NCI-H1436 (cell line): ENCODE results near the gene MTARC2.
"Not testable (repeated sequence)": the region's sequence is repeated elsewhere in the genome, so short reads cannot be mapped to it uniquely, and the experiment has no call there.

ENCODE experiments used
- DNase-seq: peaks from one replicate; lab custom pipeline; 2025; lab: John Stamatoyannopoulos, UW

Gene MTARC2

DNA sequence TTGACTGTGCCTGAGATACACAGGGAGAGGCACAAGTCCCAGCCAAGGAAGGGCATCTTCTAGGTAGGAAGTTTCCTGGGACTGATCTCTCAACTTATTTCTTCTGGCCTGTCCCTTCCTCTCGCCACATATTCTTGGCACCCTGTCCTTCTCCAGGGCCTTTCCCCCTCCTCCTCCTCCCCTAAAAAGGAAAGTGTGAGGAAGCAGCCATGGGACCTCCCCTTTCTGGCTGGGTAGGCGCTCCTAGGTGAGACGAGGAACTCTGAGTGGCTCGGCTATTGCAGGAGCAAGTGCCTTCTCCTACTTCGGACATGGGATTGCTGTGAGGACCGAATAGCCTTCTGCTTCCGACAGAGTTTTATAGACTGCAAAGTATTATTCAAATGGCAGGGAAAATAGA is 15.5 kb upstream of the MTARC2 start:
- no peak for DNase-seq

DNA sequence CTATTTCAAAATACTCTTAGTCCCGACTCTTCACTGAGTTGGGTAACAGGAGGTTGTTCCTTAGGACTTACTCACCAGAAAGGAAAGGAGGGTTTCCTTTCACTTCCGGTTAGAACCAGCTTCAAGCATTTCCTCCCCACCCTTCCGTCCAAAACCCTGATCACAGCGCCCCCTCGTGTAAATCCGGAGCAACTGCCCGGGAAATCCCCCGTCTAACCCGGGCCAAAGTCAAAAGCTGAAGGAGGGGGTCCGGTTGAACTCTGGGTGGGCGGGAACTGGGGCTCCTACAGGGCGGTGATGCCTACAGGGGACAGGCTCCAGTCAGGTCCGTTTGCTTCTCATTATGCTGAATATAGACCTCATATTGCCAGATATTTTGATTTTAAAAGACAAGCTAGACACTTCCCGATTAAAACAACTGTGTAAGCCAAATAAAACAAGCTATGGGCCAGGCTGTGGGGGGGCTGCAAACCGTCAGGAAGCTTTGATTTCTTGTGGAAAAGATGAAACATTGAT is 15.0 kb upstream of the MTARC2 start:
- peak; percentile 77 for DNase-seq

DNA sequence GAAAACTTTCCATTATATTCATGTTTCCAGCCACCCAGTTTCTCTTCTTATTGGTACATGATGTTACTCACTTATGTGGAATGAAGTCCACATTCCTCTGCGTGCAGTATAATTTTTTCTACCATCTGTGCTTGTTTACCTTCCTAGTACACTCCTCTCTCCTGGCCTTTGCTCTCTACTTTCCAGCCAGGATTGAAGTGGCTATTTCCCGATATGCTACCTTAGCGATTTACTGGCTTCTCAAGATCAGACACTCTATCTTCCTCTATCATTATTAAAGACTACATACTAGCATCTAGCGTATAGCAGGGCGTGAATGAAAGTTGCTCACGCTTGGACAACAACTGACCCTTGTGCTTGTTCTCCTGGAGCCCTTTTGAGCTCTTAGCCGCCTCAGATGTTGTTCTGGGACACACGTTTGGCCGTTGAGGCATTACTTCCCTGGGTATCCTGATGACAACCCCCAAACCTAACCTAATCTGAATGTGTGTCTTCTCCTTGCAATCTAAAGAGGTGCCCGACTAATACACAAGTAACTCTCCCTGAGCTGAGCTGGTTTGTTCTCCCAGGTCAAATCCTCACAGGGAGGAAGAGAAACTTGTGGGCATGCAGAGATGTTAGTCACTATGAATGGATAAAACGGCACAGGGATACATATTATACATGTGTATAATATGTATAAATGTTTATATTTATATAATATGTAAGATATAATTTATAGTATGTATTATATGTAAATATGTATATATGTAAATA is 13.4 kb upstream of the MTARC2 start:
- no peak for DNase-seq

DNA sequence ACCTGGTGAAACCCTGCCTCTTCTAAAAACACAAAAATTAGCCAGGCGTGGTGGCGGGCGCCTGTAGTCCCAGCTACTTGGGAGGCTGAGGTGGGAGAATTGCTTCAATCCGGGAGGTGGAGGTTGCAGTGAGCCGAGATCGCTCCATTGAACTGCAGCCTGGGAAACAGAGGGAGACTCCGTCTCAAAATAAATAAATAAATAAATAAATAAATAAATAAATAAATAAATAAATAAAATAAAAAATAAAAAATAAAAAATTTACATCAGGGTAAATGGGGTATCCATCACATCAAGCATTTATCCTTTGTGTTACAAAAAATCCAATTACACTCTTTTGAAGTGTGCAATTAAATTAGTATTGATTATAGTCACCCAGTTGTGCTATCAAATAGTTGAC is 11.8 kb upstream of the MTARC2 start:
- DNase-seq: not testable (repeated sequence)

DNA sequence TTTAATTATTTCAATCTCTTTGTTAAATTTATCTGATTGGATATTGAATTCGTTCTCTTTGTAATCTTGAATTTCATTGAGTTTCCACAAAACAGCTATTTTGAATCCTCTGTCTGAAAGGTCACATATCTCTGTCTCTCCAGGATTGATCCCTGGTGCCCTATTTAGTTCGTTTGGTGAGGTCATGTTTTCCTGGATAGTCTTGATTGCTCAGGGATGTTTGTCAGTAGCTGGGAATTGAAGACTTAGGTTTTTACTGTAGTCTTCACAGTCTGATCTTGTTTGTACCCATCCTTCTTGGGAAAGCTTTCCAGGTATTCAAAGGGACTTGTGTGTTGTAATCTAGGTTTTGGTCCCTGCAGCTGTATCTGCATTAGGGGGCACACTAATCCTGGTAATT is 6.8 kb upstream of the MTARC2 start:
- no peak for DNase-seq

DNA sequence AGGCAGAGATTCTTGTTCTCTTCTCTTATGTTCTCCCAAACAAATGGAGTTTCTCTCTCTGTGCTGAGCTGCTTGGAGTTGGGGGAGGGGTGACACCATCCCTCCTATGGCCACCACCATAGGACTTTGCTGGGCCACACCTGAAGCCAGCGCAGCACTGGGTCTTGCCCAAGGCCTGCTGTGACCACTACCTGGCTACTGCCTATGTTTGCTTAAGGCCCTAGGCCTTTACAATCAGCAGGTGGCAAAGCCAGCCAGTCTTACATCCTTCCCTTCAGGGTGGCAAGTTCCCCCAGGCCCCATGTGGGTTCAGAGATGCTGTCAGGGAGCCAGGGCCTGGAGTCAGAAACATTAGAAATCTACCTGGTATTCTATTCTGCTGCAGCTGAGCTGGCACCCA is 6.3 kb upstream of the MTARC2 start:
- no peak for DNase-seq

DNA sequence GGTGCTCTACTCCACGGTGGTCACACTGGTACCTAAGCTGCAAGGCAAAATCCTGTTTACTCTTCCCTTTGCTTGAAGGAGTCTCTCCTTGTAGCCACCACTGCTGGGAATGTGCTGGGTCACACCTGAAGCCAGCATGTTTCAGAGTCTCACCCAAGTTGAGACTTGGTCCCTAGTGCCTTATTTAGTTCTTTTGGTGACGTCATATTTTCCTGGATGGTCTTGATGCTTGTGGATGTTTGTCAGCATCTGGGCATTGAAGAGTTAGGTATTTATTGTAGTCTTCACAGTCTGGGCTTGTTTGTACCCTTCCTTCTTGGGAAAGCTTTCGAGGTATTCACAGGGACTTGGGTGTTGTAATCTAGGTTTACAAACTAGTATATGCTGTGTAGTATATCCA is 5.6 kb upstream of the MTARC2 start:
- DNase-seq: no peak

DNA sequence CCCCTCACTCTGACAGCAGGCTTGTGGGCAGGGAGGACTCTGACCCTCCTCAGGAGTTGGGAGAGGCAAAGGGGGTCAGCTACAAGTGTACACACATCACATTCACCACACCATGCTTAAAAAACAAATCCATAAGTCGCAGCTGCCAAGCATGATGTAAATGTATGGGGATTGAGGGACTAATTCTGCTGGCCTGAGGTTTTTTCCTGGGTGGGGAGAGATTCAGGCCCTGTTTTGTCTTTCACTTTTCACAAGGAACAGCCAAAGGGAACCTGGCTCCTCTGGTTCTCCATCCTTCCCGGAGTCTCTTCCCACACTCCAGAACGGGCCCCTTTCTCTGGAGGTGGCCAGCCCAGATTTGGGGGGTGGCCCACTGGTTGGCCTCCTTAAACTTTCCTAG is 1.3 kb upstream of the MTARC2 start:
- DNase-seq: no peak

DNA sequence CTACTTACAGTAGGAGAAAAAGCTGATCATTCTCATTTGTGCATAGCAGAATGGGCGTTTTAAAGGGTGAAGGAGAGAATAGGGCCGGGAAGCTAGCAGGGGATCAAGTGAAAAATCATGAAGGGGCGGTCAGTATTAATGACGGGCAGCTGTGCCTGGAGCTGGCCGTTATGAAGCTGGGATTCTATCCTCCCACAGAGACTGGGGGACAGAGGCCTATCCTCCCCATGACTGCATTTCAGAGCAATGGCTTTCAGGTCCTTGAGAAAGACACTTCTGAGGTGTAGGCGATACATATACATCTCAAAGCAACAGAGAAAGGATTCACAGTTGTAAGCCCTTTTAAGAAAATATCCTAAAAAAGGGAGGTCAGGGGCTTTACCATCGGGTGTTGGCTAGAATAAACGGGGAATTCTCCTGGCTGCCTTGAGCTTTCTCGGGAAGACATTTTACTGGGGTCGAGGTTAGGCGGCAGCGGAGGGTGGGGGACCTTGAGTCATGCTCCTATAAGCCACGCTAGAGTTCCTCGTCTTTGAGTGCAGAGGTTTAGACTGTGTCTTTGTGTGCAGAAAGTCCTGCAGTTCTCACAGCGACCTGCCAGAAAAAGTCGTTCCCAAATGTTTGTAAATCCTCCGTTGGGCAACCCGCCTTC is 559 bp upstream of the MTARC2 start:
- no peak for DNase-seq

DNA sequence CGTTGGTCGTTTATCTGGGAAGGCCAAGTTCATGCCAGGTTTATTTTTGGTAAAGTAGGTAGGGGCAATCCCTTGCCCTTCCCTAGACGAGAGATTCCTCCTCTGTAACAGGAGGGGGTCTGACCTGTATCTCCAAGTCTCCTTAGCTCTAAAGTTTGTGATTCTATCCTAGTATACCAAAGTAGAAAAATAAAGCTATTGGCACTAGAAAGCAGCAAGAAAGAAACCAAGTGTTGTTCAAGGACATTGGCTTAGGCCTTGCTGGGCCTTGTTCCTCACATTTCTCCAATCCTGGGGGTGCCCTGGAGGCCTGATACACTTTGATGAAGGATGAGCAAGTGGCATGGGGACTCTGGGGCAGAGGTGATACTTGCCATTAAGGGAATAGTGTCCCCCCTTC is 814 bp downstream of the MTARC2 start:
- DNase-seq: no peak

DNA sequence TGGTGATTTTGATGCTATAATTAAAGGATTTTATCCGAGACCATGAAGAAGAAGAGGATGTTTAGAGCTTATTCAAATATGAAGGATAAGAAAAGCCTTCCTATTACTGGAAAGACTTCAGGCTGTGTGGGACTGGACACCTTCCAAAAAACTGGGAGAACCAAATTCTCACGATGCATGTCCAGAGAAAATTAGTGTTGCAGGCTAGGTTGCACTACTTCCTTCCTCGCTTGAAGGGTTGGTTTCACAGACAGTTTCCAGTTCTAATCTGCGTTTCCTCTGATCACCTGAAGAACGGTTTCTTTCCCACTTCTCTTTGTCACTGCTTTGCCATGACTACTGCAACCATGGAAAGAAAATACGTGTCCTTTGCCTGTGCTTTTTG is 2.0 kb downstream of the MTARC2 start:
- DNase-seq: no peak

DNA sequence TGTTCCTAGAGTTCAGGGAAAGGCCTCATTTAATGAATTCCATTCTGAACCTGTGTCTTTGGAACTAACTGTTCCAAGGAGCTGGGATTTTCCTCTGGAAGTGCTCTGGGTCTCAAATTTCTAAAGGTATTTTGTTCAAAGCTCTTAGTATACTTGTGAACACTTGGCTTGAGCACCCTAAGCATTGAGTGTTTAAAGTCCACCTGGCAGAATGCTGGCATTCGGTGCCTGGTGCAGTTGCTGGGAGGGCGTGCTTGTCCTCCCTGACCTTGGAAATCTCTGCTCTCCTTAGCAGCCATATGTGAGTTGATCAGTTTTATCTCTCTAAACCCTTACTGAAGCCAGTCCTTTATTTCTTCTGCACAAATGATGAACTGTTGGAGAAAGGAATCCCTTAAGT is 3.0 kb downstream of the MTARC2 start:
- DNase-seq: no peak

DNA sequence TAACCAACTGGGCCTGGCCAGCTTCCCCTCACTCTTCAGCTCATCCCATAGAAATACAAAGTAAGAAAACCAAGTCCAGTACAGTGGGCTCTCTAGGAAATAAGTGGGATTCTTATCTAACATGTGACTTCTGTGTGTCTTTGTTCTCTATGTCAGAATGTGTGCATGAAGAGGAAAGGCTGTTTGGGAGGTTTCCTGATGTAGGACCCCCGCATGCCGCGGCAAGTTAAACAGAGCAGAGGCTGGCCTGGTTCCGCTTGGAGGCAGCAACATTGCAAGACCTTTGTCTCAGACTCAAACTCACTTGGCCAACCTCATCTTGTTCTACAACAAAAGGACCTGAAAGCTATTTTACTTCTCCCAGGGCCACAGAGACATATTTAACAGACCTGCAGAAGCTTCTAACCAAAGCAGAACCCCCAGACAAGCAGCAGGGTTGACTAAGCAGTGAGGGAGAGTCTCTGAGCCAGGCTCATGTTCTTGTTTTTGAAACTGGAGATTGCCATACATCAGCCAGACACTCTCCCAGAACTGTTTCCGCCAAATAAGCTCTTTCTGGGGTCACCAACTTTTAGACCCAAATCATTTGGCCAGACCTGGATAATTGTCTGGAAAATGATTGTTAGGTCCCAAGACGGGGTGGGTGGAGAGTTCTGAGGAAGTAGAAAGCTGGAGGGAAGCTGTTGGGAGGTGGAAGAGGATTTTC is 6.2 kb downstream of the MTARC2 start:
- no peak for DNase-seq

DNA sequence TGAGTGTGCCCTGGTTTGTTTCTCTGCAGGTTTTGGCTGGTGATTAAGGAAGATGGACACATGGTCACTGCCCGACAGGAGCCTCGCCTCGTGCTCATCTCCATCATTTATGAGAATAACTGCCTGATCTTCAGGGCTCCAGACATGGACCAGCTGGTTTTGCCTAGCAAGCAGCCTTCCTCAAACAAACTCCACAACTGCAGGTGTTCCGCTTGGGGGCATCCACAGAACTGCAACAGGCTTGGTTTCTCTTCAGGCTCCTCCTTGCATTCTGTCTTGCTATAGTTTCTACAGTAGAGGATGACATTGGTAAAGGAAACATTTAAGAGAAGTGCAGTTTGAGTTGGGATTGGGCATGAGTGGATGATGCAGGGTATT is 6.8 kb downstream of the MTARC2 start:
- DNase-seq: no peak

DNA sequence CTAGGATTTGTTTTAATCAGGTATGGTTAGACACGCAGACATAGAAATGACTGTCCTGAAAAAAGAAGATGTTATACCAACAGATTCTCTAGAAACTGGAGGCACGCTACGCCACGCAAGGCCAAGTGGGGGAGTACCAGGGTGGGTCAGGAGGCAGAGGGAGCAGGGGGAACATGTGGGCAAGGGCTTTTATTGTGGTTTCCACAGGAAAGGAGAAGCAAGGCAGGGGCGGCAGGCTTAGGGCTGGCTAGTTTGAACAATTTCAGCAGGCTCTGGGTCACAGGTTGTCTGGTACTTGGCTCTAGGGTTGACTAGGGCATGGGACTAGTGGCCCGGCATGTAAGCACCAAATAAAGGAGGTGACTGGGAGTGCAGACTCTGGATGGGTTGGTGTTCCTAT is 7.2 kb downstream of the MTARC2 start:
- DNase-seq: no peak

DNA sequence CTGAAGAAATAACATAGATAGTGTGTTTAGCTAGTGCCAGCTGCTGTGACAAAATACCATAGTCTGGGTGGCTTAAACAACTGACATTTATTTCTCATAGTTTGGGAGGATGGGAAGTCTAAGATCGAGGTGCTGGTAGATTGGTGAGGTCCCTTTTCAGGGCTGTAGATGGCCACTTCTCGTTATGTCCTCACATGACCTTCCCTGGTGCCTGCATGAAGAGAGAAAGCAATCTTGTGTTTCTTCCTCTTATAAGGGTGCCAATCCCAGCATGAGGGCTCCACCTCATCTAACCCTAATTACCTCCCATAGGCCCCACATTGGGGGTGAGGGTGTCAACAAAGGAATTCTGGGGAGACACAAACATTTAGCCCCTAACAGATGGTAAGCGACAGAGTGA is 9.3 kb downstream of the MTARC2 start:
- no peak for DNase-seq

DNA sequence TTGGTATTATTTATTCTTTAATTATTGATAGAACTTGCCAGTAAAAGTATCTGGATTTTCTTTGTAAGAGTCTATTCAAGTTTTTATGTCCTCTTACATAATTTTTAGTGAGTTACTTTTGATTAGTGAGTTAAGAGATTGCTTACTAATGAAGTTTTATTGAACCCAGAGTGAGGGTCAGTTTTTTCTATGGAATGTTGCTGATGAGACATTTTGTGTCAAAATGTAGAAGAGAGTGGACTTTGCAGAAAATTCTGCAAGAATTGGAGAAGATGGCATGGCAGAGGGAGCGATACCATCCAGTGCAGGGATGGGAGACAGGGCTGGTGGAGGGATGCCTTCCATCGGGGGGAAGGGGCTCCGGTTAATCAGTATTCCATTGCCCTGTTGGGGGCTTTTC is 11.0 kb downstream of the MTARC2 start:
- DNase-seq: no peak

DNA sequence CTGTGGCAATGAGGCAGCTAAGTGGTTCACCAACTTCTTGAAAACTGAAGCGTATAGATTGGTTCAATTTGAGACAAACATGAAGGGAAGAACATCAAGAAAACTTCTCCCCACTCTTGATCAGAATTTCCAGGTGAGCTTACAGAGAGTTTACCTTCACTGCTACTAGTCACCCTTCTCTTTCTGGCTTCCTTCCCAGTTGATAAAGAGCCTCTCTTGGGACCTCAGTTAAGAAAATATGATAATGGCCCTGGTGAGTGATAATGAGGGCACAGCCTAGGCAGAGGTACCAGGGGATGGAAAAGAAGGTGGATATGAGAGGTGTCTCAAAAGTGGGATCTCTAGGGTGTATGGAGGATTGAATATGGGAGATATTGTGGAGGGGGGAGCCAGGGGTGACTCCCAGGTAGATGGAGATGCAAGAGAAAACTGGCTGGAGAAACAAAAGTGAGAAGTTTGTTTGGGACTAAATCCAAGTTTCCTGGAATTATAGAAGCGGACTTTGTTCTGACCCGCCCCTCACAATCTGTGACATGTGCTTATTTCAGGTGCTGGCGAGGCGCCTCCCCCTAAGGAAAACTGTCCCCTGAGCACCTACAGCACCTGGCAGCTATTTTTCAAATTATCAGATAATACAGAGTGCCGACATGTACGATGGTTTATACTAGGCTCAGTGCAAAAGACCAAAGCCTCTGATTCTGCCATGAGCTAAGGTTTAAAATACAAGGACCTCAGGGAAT is 13.7 kb downstream of the MTARC2 start:
- peak; percentile 92 for DNase-seq

DNA sequence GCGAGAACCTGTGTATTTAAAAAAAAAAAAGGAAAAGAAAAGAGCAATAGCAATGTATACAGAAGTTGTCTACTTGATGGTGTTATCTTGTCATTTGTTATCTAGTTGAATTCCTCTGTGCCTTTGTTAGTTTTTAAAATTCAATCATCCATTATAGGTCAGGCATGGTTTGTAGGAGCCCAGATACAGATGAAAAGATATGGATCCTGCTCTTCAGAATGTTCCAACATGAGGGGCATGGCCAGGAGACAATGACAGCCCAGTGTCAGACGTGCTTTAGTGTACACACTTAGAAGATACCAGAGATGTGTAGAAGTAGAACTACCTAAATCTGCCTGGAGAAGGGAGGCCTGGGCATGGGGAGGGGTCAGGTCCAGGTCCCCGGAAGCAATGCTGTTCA is 16.6 kb downstream of the MTARC2 start:
- DNase-seq: no peak

DNA sequence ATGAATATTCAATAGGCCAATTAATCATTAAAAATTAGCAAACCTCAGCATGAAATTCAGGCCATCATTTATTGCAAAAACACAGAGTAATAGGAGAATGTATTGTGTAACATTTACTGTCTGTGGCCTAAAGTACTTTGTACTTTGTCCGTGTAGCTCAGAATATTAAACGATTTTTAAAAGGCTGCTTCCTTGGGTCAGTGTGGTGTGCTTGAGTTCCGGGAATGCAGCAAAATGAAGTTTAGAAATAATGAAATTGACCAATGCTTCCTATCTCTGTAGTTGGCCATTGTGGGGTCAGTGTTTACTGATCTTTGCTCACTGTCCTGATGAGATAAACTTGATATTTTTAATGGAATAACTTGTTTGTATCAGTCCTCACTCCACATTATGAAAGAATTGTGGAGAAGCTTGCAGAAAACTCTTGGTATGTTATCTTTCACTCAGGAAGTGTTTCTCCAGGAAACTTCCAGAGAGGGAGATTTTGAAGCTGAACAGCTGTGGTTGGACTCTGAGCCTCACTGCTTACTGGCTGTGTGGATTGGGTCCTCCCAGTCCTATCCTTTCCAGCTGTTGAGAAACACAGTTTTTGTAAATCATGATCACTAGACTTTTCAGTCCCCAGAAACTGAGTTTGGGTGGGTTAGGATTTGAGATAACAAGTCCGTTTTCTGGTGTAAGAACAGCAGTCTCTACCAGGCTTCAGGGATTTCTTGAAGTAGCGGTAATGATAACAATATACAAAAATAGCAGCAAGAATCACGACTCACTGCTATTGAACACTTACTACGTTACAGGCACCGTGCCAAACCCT is 19.4 kb downstream of the MTARC2 start:
- no peak for DNase-seq

DNA sequence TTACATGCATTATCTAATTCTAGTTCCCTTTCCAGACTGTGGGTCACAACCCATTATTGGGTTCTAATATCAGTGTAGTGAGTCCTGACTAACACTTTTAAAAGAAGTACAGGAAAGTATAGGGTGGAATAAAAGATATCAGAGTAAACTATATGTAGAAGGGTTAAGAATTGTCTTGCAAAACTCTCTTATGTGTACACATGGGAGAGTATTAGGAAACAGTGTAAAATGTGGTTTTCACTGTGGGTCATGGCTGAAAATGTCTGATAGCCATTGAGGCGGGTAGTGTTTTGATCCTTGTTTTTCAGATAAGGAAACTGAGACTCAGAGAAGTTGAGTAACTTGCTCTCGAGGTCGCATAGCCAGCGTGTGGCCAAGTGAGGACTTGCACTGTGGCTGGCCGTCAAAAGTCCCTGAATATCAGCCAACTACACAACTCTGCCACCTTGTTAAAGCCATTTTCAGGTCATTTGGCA is 20.0 kb downstream of the MTARC2 start:
- DNase-seq: no peak

DNA sequence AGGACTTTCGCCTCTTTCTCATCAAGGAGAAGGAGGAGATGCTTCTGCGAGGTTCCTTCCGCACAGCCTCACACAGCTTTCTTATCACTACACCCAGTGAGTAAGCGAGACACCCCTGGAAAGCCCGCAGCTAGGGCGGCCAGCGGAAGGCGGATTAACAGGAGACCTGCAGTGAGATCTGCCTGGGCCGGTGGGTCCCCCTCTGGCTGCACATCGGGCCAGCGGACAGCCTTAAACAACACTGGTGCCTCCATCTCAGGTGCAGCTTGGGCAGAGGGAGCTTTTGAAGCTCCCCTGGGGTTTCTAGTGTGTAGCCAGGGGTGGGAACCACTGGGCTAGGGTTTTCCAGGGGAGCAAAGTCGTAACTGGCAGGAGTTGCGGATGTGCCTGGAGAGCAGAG is 21.1 kb downstream of the MTARC2 start:
- DNase-seq: no peak
